Lung (tissue), 12 donors: Measurements from ENCODE around the gene PTPRT. TPM values are rescaled to one million over a fixed set of nuclear protein-coding genes. Genes with fewer than 3 reads are reported as not detected.

Experiments
- ATAC-seq: fragments of 200-7000 bp; cut with Tn5 transposase; one replicate; pipeline ENCODE4 v1.9.1; 2020; ENCODE audit warnings: moderate number of reproducible peaks; ENCODE audit not compliant: insufficient read depth, low FRiP score
- DNase-seq, 3 donors: peaks; one replicate each; pipeline ENCODE4 v3.0.0-alpha.2; 2013 to 2017
- H3K27ac ChIP-seq, 2 donors: one replicate each; pipeline ENCODE4 v1.5.1; 2013; ENCODE audit warnings: mild to moderate bottlenecking in 2 of 2, moderate library complexity in 2 of 2, control low read depth in 1 of 2, inconsistent platforms in 1 of 2, low read depth in 1 of 2, low read length in 1 of 2
- H3K27me3 ChIP-seq, 3 donors: one replicate each; pipeline ENCODE4 v1.5.1; 2013; ENCODE audit warnings: low read length in 2 of 3; ENCODE audit not compliant: control insufficient read depth in 3 of 3, insufficient read depth in 3 of 3
- H3K36me3 ChIP-seq, 4 donors: one replicate each; pipeline ENCODE4 v1.5.1; 2013; ENCODE audit warnings: low read length in 4 of 4, mild to moderate bottlenecking in 1 of 4, moderate library complexity in 1 of 4; ENCODE audit not compliant: control insufficient read depth in 4 of 4, insufficient read depth in 4 of 4
- H3K4me1 ChIP-seq, 5 donors: one replicate each; pipeline ENCODE4 v1.5.1; 2013; ENCODE audit warnings: low read length in 5 of 5, mild to moderate bottlenecking in 2 of 5, moderate library complexity in 1 of 5; ENCODE audit not compliant: control insufficient read depth in 5 of 5, insufficient read depth in 5 of 5
- H3K4me3 ChIP-seq: one replicate; pipeline ENCODE4 v1.5.1; 2013; ENCODE audit warnings: mild to moderate bottlenecking, control low read depth, moderate library complexity
- H3K9ac ChIP-seq, 2 donors: one replicate each; pipeline ENCODE4 v1.5.1; 2013; ENCODE audit warnings: low read length in 2 of 2, control low read depth in 1 of 2; ENCODE audit not compliant: insufficient read depth in 1 of 2
- H3K9me3 ChIP-seq, 4 donors: one replicate each; pipeline ENCODE4 v1.5.1; 2013; ENCODE audit warnings: low read length in 3 of 4, mild to moderate bottlenecking in 1 of 4, moderate library complexity in 1 of 4; ENCODE audit not compliant: control insufficient read depth in 4 of 4, insufficient read depth in 3 of 4
- WGBS, 2 donors: extraction: QIAGEN DNeasy Blood & Tissue Kit; methylation state at CpG; one replicate each; pipeline ENCODE4 v1.1.7; 2013; 5-methylcytosine and 5-hydroxymethylcytosine counted together
- polyA plus RNA-seq, 2 donors: library from polyadenylated mRNA; stranded (reverse); fragments of 200-250 nt; gene quantifications; one replicate each; pipeline ENCODE4 v1.2.1, GENCODE V29; 2013
- total RNA-seq, 2 donors: library from RNA; depleted of rRNA in 1 of 2; stranded (reverse); fragments of >200 nt in 1 of 2; gene quantifications; one replicate each; pipeline ENCODE4 v1.2.1, GENCODE V29; 2014 to 2021
- TF ChIP-seq, protein P1 (sequence below): IDR thresholded peaks from 2 replicates; pipeline ENCODE4 v1.5.1; 2012; ENCODE audit warnings: mild to moderate bottlenecking; ENCODE audit errors: control extremely low read depth, extremely low read depth
- donor health status: control.
- donor health status: control.
- donor health status: Bipolar disorder and iron deficiency.
- donor health status: healthy.
- donor health status: DM: yes; HTN: yes; CAD: no.

PTPRT gene
- total and polyA plus RNA-seq, 4 donors: 0.37 to 13.8 (median 6.1) TPM

GRCh38 chr20:42191140-42191860, 998.4 kb downstream of the PTPRT start:
- Histone ChIP-seq H3K36me3 (no peaks in the 10 kb centered on the region), H3K4me1 (no peaks in the 10 kb centered on the region), H3K9ac (no peak overlapping the region), H3K27ac (no peak overlapping the region), H3K27me3 (peaks cover 0 to 5% (median 0%) of the 10 kb centered on the region in 3 donors), H3K4me3 (no peak overlapping the region), H3K9me3 (no peaks in the 10 kb centered on the region)
- DNase-seq (no peak), ATAC-seq (no peak)
- 55 to 61% methylated on average over 4 of the region's 4 CpGs for WGBS, 2 donors
- TF ChIP-seq, protein P1, sequence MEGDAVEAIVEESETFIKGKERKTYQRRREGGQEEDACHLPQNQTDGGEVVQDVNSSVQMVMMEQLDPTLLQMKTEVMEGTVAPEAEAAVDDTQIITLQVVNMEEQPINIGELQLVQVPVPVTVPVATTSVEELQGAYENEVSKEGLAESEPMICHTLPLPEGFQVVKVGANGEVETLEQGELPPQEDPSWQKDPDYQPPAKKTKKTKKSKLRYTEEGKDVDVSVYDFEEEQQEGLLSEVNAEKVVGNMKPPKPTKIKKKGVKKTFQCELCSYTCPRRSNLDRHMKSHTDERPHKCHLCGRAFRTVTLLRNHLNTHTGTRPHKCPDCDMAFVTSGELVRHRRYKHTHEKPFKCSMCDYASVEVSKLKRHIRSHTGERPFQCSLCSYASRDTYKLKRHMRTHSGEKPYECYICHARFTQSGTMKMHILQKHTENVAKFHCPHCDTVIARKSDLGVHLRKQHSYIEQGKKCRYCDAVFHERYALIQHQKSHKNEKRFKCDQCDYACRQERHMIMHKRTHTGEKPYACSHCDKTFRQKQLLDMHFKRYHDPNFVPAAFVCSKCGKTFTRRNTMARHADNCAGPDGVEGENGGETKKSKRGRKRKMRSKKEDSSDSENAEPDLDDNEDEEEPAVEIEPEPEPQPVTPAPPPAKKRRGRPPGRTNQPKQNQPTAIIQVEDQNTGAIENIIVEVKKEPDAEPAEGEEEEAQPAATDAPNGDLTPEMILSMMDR: no peak

- DNase-seq: no peak
- TF ChIP-seq, protein P1: no peak
- H3K27me3 ChIP-seq: peaks cover 0 to 5% (median 0%) of the 10 kb centered on the region in 3 donors
- no peaks in the 10 kb centered on the region for H3K4me1 ChIP-seq
- no peak overlapping the region for H3K4me3 ChIP-seq
- no peak overlapping the region for H3K9ac ChIP-seq
- H3K27ac ChIP-seq: no peak overlapping the region
- WGBS, 2 donors: 78 to 81% methylated on average over 3 of the region's 3 CpGs
- no peak for ATAC-seq
- no peaks in the 10 kb centered on the region for H3K36me3 ChIP-seq
- no peaks in the 10 kb centered on the region for H3K9me3 ChIP-seq
Observed at GRCh38 chr20:42190084-42190483, 999.6 kb downstream of the PTPRT start.

GRCh38 chr20:42186337-42186736, 1003.4 kb downstream of the PTPRT start:
- H3K36me3 ChIP-seq: no peaks in the 10 kb centered on the region
- no peaks in the 10 kb centered on the region for H3K4me1 ChIP-seq
- 46 to 58% methylated on average over 3 of the region's 3 CpGs for WGBS, 2 donors
- H3K4me3 ChIP-seq: no peak overlapping the region
- DNase-seq: no peak
- TF ChIP-seq, protein P1: no peak
- no peak for ATAC-seq
- H3K9ac ChIP-seq: no peak overlapping the region
- no peaks in the 10 kb centered on the region for H3K27me3 ChIP-seq
- no peak overlapping the region for H3K27ac ChIP-seq
- H3K9me3 ChIP-seq: no peaks in the 10 kb centered on the region
